Head of caudate nucleus (tissue), 42 donors: ENCODE results near the gene GDNF.
A peak's percentile ranks its signal among the peaks of the same experiment; 100 is the strongest.

Experiments
- DNase-seq, 42 donors: peaks; one replicate each; pipeline versions ENCODE4 v3.0.0 to v3.0.0-alpha.2; 2020 to 2021; ENCODE audit warnings: mixed read lengths in 7 of 42
- intact Hi-C: fragments of 100-400 bp; cut with DNase I; formaldehyde crosslinking; loops from one replicate; pipeline ENCODE4 v1.15.0; 2022

Gene GDNF

DNA sequence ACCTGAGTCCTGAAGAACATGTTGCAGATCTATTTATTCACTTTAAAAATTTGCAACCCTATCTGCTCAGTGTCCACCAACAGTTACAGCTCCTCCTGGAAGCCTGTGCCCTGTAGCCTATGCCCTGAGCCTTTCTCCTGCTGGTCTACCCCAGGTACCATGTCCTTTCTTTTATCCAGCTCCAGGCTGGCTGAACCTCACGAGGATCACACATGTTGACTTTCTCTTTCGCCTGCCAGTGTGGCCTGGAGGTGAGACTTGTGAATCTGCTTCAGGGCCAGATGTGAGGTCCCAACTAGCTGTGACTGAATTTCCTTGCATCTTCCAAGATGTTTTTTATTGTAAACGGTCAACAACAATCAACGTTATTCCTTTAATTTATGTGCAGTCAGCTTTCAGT lies 70.7 kb downstream of the GDNF start:
- no peak for DNase-seq
- intact Hi-C loops: no loop called here

DNA sequence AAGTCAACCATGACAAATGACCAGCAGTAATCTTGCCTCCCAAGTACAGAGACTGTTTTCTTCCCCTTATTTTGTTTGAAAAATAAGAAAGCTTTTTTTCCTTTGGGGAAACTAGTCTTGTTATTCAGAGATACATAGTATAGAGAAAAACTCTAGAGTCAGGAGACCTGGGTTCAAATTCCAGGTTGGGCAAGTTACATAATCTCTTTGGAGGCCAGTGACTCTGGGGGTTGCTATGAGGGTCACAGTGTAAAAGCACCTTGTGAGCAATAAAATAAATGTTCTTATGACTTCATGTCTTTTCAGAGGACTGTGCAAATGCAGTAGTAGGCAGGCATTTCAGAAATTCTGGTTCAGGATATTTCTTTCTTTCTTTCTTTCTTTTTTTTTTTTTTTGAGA lies 71.5 kb downstream of the GDNF start:
- DNase-seq: no peak
- intact Hi-C loops: no loop called here

DNA sequence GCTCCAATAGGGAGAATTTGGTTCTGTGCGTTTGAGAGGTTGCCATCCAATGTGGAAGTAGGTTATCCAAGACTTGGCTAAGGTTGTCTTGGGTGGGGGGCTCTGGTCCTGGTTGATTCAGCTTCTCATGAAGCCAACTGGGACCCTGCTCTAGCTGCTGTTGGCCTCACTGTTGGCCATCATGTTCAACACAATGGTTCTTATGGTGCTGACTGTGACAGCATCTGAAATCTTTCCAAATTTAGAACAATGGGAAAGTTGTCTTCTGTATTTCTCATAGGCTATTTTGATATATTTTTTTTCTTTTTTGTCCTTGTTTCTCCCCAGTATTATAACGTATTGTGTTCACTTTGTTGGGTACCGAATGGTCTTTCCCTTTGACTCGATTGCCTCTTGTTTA lies 71.9 kb downstream of the GDNF start:
- DNase-seq: peak in 29 of 42 donors; percentile 5 to 73 (median 43)
- intact Hi-C loops: no loop called here

DNA sequence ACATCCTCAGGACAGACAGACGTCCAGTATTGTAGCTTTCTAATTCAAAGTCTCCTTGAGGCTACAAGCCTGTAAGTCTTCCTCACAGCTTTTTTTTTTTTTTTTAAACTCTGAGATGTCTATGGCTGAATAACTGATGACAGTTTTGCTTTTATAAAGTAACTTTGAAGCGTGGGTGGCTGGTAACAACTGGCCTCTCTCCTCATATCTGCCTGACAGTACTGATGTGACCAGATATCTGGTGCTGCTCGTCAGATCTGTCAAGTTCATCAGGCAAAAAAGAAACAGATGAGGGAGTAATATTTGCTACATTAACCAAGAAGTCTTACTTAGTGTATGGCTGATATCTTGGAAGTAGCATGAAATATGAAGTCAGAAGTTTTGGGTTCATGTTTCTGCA lies 72.6 kb downstream of the GDNF start:
- no peak for DNase-seq
- intact Hi-C loops: no loop called here
